ENCODE results near the gene NFATC3. TPM values are rescaled to one million over a fixed set of nuclear protein-coding genes. Genes with fewer than 3 reads are reported as not detected.

The NFATC3 gene
- total and polyA plus RNA-seq, 2 donors from 2014 or later, result 15.0 to 37.7 TPM

DNA sequence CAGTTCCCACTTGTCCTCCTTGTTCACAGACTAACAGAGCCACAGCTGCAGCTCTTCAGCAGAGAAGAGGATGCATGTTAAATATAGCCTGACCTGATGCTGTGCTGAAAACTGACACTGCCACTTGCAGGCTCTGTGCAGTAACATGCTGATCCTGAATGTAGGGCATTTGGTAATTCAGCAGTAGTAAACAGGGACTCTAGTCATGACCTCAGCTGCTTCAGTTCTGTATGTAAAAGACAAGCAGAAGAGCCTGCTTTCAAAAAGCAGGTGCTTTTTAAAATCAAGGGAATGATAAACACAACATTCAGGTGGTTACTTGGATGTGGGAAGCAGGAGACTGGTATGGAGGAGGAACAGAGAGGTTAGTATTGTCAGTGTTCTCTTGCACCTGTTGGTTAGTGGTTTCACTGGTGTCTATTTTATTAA lies 116.9 kb downstream of the NFATC3 start:
- H3K36me3 ChIP-seq (ENCODE audit: control insufficient read depth in 2 of 3, insufficient read depth in 3 of 3, low read length in 3 of 3), result peaks cover 0 to 4% (median 3%) of the 10 kb centered on the region in 3 donors
- peak in 3 of 5 donors; percentile 46 to 76 (median 67) for DNase-seq

DNA sequence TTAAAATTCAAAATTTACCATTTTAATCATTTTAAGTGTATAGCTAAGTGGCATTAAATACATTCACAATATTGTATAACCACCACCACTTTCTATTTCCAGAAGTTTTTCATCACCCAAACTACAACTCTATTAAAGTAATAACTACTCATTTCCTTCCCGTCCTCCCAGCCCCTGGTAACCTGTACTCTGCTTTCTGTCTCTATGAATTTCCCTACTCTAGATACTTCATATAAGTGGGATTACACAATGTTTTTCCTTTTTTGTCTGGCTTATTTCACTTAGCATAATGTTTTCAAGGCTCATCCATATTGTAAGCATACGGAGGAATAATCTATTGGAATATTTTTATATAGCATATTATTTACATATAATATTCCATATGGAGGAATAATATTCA lies 121.1 kb downstream of the NFATC3 start:
- Histone ChIP-seq H3K27ac (ENCODE audit: low read depth in 2 of 2, low read length in 2 of 2) (no peak overlapping the region), H3K27me3 (ENCODE audit: control insufficient read depth, insufficient read depth, low read length) (no peaks in the 10 kb centered on the region), H3K9me3 (ENCODE audit: control insufficient read depth in 2 of 3, insufficient read depth in 1 of 3, low read length in 3 of 3) (no peaks in the 10 kb centered on the region), H3K36me3 (ENCODE audit: control insufficient read depth in 2 of 3, insufficient read depth in 3 of 3, low read length in 3 of 3) (peaks cover 0 to 4% (median 3%) of the 10 kb centered on the region in 3 donors), H3K4me3 (ENCODE audit: low read length in 3 of 3) (no peak overlapping the region), H3K4me1 (ENCODE audit: control insufficient read depth in 2 of 3, insufficient read depth in 2 of 3, low read depth in 1 of 3, low read length in 3 of 3) (no peaks in the 10 kb centered on the region), H3K9ac (ENCODE audit: low read length in 3 of 3) (no peak overlapping the region)
- intact Hi-C loops (cut with DNase I), result no loop called here
- DNase-seq (no peak), FAIRE-seq (no peak)
- TF ChIP-seq, protein P1, sequence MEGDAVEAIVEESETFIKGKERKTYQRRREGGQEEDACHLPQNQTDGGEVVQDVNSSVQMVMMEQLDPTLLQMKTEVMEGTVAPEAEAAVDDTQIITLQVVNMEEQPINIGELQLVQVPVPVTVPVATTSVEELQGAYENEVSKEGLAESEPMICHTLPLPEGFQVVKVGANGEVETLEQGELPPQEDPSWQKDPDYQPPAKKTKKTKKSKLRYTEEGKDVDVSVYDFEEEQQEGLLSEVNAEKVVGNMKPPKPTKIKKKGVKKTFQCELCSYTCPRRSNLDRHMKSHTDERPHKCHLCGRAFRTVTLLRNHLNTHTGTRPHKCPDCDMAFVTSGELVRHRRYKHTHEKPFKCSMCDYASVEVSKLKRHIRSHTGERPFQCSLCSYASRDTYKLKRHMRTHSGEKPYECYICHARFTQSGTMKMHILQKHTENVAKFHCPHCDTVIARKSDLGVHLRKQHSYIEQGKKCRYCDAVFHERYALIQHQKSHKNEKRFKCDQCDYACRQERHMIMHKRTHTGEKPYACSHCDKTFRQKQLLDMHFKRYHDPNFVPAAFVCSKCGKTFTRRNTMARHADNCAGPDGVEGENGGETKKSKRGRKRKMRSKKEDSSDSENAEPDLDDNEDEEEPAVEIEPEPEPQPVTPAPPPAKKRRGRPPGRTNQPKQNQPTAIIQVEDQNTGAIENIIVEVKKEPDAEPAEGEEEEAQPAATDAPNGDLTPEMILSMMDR (IDR thresholded peaks at IDR 0.05; ENCODE audit: borderline replicate concordance, extremely low read depth, insufficient read depth), result no peak

More for the DNA sequence above, 116.9 kb downstream of the NFATC3 start:
- H3K27ac ChIP-seq (ENCODE audit: low read depth in 2 of 2, low read length in 2 of 2), result no peak overlapping the region
- TF ChIP-seq, protein P1 (IDR thresholded peaks at IDR 0.05; ENCODE audit: borderline replicate concordance, extremely low read depth, insufficient read depth), result no peak
- no peaks in the 10 kb centered on the region for H3K27me3 ChIP-seq (ENCODE audit: control insufficient read depth, insufficient read depth, low read length)
- H3K4me1 ChIP-seq (ENCODE audit: control insufficient read depth in 2 of 3, insufficient read depth in 2 of 3, low read depth in 1 of 3, low read length in 3 of 3), result no peaks in the 10 kb centered on the region
- no peaks in the 10 kb centered on the region for H3K9me3 ChIP-seq (ENCODE audit: control insufficient read depth in 2 of 3, insufficient read depth in 1 of 3, low read length in 3 of 3)
- H3K9ac ChIP-seq (ENCODE audit: low read length in 3 of 3), result no peak overlapping the region
- FAIRE-seq, result no peak
- intact Hi-C loops (cut with DNase I), result no loop called here
- no peak overlapping the region for H3K4me3 ChIP-seq (ENCODE audit: low read length in 3 of 3)

DNA sequence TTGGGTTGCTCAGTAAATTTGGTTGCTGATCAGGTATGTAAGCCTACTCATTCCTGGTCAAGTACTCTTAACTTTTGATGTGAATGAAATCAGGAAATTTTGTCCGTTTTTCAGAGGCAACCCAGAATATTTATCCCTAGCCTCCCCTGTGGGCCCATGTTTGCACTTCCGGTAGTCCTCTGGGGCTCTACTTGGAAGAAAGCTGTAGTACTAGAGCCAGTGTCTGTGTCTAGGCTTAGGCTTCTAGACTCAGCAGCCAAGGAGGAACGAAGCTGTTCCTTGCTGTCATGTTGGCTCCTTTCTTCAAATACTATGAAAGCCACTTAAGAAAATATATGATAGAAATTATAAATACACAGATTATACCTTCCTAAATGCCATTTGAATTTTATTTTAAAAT lies 129.6 kb downstream of the NFATC3 start:
- no peak overlapping the region for H3K27ac ChIP-seq (ENCODE audit: low read depth in 2 of 2, low read length in 2 of 2)

More for the DNA sequence above, 129.6 kb downstream of the NFATC3 start:
- Histone ChIP-seq H3K4me1 (ENCODE audit: control insufficient read depth in 2 of 3, insufficient read depth in 2 of 3, low read depth in 1 of 3, low read length in 3 of 3) (no peaks in the 10 kb centered on the region), H3K9ac (ENCODE audit: low read length in 3 of 3) (no peak overlapping the region), H3K4me3 (ENCODE audit: low read length in 3 of 3) (no peak overlapping the region), H3K27me3 (ENCODE audit: control insufficient read depth, insufficient read depth, low read length) (no peaks in the 10 kb centered on the region), H3K9me3 (ENCODE audit: control insufficient read depth in 2 of 3, insufficient read depth in 1 of 3, low read length in 3 of 3) (no peaks in the 10 kb centered on the region), H3K36me3 (ENCODE audit: control insufficient read depth in 2 of 3, insufficient read depth in 3 of 3, low read length in 3 of 3) (peaks cover 0 to 2% (median 0%) of the 10 kb centered on the region in 3 donors)
- intact Hi-C loops (cut with DNase I), result loop anchor here (10.0 kb wide), 1 partner anchor 120 kb away; no protein-coding TSS in a partner anchor
- FAIRE-seq (no peak), DNase-seq (no peak)
- TF ChIP-seq, protein P1 (IDR thresholded peaks at IDR 0.05; ENCODE audit: borderline replicate concordance, extremely low read depth, insufficient read depth), result no peak

All from kidney (tissue), 14 donors.